Astrocyte of the cerebellum (primary cell): ENCODE measurements around the gene NSG1.
"Not testable (repeated sequence)": the region's sequence is repeated elsewhere in the genome, so short reads cannot be mapped to it uniquely, and the experiment has no call there.

Experiments used
- DNase-seq: peaks from one replicate; pipeline ENCODE4 v3.0.0-alpha.2; 2011; ENCODE audit warnings: low read depth
- H3K4me3 ChIP-seq: 2 replicates; pipeline ENCODE4 v1.5.1; 2011; ENCODE audit warnings: mild to moderate bottlenecking, low read depth, low read length, moderate library complexity
- CTCF ChIP-seq: IDR thresholded peaks from 2 replicates; pipeline ENCODE4 v1.5.1; 2012; ENCODE audit warnings: low read length, low read depth, moderate library complexity, mild to moderate bottlenecking; ENCODE audit errors: missing control alignments
- in situ Hi-C: cut with HindIII; loops from 2 replicates; pipeline ENCODE4 v1.10.0; 2017; ENCODE audit warnings: low sequenced_read_pairs

Gene NSG1

GRCh38 chr4:4416981-4417380 lies 30.1 kb downstream of the NSG1 start:
- no peak for TF ChIP-seq CTCF
- no peak overlapping the region for H3K4me3 ChIP-seq
- DNase-seq: no peak
- in situ Hi-C loops: no loop called here

GRCh38 chr4:4417886-4418285 lies 31.0 kb downstream of the NSG1 start:
- no peak for DNase-seq
- in situ Hi-C loops: no loop called here
- no peak overlapping the region for H3K4me3 ChIP-seq
- TF ChIP-seq CTCF: no peak

- no peak overlapping the region for H3K4me3 ChIP-seq
- in situ Hi-C loops: no loop called here
- no peak for DNase-seq
- TF ChIP-seq CTCF: no peak
These were observed 31.9 kb downstream of the NSG1 start for GRCh38 chr4:4418676-4419390.

GRCh38 chr4:4419896-4420295 lies 33.0 kb downstream of the NSG1 start:
- no peak for DNase-seq
- no peak for TF ChIP-seq CTCF
- H3K4me3 ChIP-seq: no peak overlapping the region
- in situ Hi-C loops: loop anchor here (5.0 kb wide), 1 partner anchor 38 kb away; no protein-coding TSS in a partner anchor

- DNase-seq: no peak
- H3K4me3 ChIP-seq: no peak overlapping the region
- in situ Hi-C loops: loop anchor here (5.0 kb wide), 1 partner anchor 38 kb away; no protein-coding TSS in a partner anchor
- TF ChIP-seq CTCF: no peak
These were observed 33.5 kb downstream of the NSG1 start for GRCh38 chr4:4420421-4420820.

GRCh38 chr4:4421356-4421755 lies 34.5 kb downstream of the NSG1 start:
- in situ Hi-C loops: loop anchor here (5.0 kb wide), 1 partner anchor 39 kb away; no protein-coding TSS in a partner anchor
- no peak for TF ChIP-seq CTCF
- DNase-seq: no peak
- no peak overlapping the region for H3K4me3 ChIP-seq

- not testable (repeated sequence) for H3K4me3 ChIP-seq, DNase-seq
- in situ Hi-C loops: loop anchor here (5.0 kb wide), 1 partner anchor 40 kb away; no protein-coding TSS in a partner anchor
These were observed 35.2 kb downstream of the NSG1 start for GRCh38 chr4:4422117-4422516.
